ENCODE results near the gene VPS26B. TPM values are rescaled to one million over a fixed set of nuclear protein-coding genes. Genes with fewer than 3 reads are reported as not detected.

Gene VPS26B
- total and polyA plus RNA-seq, 7 donors, result 22.8 to 53.7 (median 35.7) TPM

GRCh38 chr11:134230339-134230738 is 5.9 kb downstream of the VPS26B start:
- Histone ChIP-seq H3K27me3 (no peaks in the 10 kb centered on the region), H3K9me3 (no peaks in the 10 kb centered on the region), H3K27ac (no peak overlapping the region), H3K4me3 (no peak overlapping the region), H3K4me1 (peaks cover 0 to 42% (median 24%) of the 10 kb centered on the region in 4 donors), H3K36me3 (peaks cover 0 to 13% (median under 1%) of the 10 kb centered on the region in 4 donors)
- intact Hi-C loops (cut with DNase I), result no loop called here
- TF ChIP-seq POLR2A (IDR thresholded peaks at IDR 0.05), result no peak
- TF ChIP-seq, protein P1, sequence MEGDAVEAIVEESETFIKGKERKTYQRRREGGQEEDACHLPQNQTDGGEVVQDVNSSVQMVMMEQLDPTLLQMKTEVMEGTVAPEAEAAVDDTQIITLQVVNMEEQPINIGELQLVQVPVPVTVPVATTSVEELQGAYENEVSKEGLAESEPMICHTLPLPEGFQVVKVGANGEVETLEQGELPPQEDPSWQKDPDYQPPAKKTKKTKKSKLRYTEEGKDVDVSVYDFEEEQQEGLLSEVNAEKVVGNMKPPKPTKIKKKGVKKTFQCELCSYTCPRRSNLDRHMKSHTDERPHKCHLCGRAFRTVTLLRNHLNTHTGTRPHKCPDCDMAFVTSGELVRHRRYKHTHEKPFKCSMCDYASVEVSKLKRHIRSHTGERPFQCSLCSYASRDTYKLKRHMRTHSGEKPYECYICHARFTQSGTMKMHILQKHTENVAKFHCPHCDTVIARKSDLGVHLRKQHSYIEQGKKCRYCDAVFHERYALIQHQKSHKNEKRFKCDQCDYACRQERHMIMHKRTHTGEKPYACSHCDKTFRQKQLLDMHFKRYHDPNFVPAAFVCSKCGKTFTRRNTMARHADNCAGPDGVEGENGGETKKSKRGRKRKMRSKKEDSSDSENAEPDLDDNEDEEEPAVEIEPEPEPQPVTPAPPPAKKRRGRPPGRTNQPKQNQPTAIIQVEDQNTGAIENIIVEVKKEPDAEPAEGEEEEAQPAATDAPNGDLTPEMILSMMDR (IDR thresholded peaks at IDR 0.05), result no peak
- TF ChIP-seq EP300 (IDR thresholded peaks at IDR 0.05), result no peak
- no peak for TF ChIP-seq POLR2AphosphoS5 (IDR thresholded peaks at IDR 0.05)
- 59 to 88% methylated on average over 4 of the region's 4 CpGs for WGBS, 2 donors
- no peak for DNase-seq

DNA sequence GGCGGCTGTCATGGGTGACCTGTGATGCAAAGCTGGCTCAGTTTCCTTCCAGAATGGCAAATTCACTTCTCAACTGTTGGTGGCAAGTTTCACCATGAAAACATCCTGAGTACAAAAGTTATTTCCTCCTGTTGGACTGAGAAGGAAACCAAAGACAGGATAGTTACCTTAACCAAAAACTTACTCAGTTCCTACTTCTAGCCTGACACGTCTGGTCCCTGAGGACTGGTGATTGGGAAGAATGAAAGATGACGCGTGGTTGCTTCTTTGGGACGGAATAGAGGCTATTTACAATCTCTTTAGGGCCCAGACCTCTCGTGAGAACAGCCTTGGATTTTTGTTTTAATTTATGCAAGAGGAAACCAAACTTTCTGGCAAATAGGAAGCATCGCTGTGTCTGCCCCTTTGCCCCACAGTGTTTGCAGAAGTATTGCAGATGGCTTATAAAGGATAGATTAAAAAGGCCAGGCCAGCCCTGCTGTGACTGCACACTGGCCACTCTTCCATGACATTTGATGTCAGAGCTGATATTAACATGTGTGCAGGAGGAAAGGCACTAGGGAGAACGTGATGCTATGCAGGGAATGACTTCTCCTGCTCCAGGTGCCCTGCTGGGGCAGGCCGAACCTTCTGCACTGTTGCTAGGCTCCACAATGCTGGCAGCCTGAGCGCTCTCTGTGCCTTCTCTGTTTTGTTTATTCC is 7.6 kb downstream of the VPS26B start:
- Histone ChIP-seq H3K27me3 (no peaks in the 10 kb centered on the region), H3K4me3 (no peak overlapping the region), H3K4me1 (peaks cover 0 to 24% (median 7%) of the 10 kb centered on the region in 4 donors), H3K36me3 (peaks cover 0 to 31% (median 4%) of the 10 kb centered on the region in 4 donors), H3K27ac (no peak overlapping the region), H3K9me3 (no peaks in the 10 kb centered on the region)
- TF ChIP-seq, protein P1 (IDR thresholded peaks at IDR 0.05), result no peak
- TF ChIP-seq EP300 (IDR thresholded peaks at IDR 0.05), result no peak
- no peak for TF ChIP-seq POLR2AphosphoS5 (IDR thresholded peaks at IDR 0.05)
- TF ChIP-seq POLR2A (IDR thresholded peaks at IDR 0.05), result no peak
- 70 to 84% methylated on average over 10 of the region's 10 CpGs for WGBS, 2 donors
- no peak for DNase-seq
- intact Hi-C loops (cut with DNase I), result no loop called here

GRCh38 chr11:134233729-134234179 is 9.3 kb downstream of the VPS26B start:
- Histone ChIP-seq H3K9me3 (no peaks in the 10 kb centered on the region), H3K27ac (no peak overlapping the region), H3K4me3 (no peak overlapping the region), H3K27me3 (no peaks in the 10 kb centered on the region), H3K4me1 (peaks cover 0 to 14% (median 3%) of the 10 kb centered on the region in 4 donors), H3K36me3 (peaks cover 0 to 45% (median 4%) of the 10 kb centered on the region in 4 donors)
- DNase-seq, result no peak
- no peak for TF ChIP-seq EP300 (IDR thresholded peaks at IDR 0.05)
- no peak for TF ChIP-seq POLR2A (IDR thresholded peaks at IDR 0.05)
- TF ChIP-seq, protein P1 (IDR thresholded peaks at IDR 0.05), result no peak
- no peak for TF ChIP-seq POLR2AphosphoS5 (IDR thresholded peaks at IDR 0.05)
- WGBS, 2 donors, result 87 to 92% methylated on average over 4 of the region's 4 CpGs
- intact Hi-C loops (cut with DNase I), result no loop called here

DNA sequence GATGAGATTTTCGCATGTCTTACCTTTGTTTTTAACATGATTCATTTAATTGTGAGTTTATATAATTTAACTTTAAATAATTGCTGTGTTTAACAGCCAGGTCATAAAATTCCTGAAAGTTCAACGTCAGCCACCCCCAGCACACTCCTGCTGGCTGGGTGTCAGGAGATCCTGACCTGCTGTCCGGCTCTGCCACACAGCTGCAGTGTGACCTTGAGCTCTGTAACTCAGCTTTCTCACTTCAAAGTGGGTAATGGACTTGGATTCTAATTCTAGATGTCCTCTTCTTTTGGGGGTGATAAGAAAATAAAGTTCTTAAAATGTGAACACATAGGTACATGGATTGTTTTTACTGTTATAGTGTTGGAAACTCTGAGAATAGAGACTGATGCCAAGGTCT is 10.9 kb downstream of the VPS26B start:
- no peak overlapping the region for H3K4me3 ChIP-seq
- intact Hi-C loops (cut with DNase I), result no loop called here
- no peak for DNase-seq
- no peaks in the 10 kb centered on the region for H3K9me3 ChIP-seq
- WGBS, 2 donors, result 64 to 93% methylated on average over 3 of the region's 3 CpGs
- H3K36me3 ChIP-seq, result peaks cover 0 to 62% (median 9%) of the 10 kb centered on the region in 4 donors
- no peaks in the 10 kb centered on the region for H3K27me3 ChIP-seq
- TF ChIP-seq POLR2A (IDR thresholded peaks at IDR 0.05) (no peak), POLR2AphosphoS5 (IDR thresholded peaks at IDR 0.05) (no peak), EP300 (IDR thresholded peaks at IDR 0.05) (no peak)
- TF ChIP-seq, protein P1 (IDR thresholded peaks at IDR 0.05), result no peak
- H3K4me1 ChIP-seq, result peaks cover 0 to 12% (median 0%) of the 10 kb centered on the region in 4 donors
- H3K27ac ChIP-seq, result no peak overlapping the region

Measured in sigmoid colon (tissue), 7 donors.